Caco-2 (cell line): ENCODE measurements around the gene CHRM2. TPM values are rescaled to one million over a fixed set of nuclear protein-coding genes. Genes with fewer than 3 reads are reported as not detected.

Source experiments
- BruUV-seq: library from RNA; stranded (reverse); fragments of 400-500 nt; replicated peaks from 2 replicates; lab custom pipeline; 2021; lab: Mats Ljungman, UMichigan
- CTCF ChIA-PET: fragments of 300-600 bp; sonication (Branson Sonifier 250); formaldehyde crosslinking; loops from one replicate; lab custom pipeline; 2022; ENCODE audit warnings: antibody characterized with exemption; lab: Charles Lee
- POLR2A ChIA-PET: fragments of 300-600 bp; sonication (Branson Sonifier 250); formaldehyde crosslinking; loops from one replicate; lab custom pipeline; 2022; ENCODE audit warnings: antibody characterized with exemption; lab: Charles Lee
- DNase-seq, 2 experiments: peaks; one replicate each; pipeline versions ENCODE4 v3.0.0 to v3.0.0-alpha.2; 2020 to 2022
- H3K27me3 ChIP-seq: replicated peaks from 2 replicates; pipeline ENCODE4 v1.6.0; 2011; ENCODE audit warnings: low read length; ENCODE audit not compliant: control insufficient read depth, insufficient read depth
- H3K36me3 ChIP-seq: 2 replicates; pipeline ENCODE4 v1.5.1; 2011; ENCODE audit warnings: low read length; ENCODE audit not compliant: control insufficient read depth, insufficient read depth
- H3K4me1 ChIP-seq: fragments of 250-450 bp; sonication (Bioruptor Pico); 2 replicates; pipeline ENCODE4 v1.5.1; 2020; ENCODE audit warnings: mild to moderate bottlenecking
- H3K4me3 ChIP-seq: 2 replicates; pipeline ENCODE4 v1.5.1; 2011; ENCODE audit warnings: low read depth, mild to moderate bottlenecking, control low read depth, low read length
- H3K9me3 ChIP-seq: fragments of 250-450 bp; sonication (Bioruptor Pico); 2 replicates; pipeline ENCODE4 v1.5.1; 2020; ENCODE audit warnings: mild to moderate bottlenecking, moderate library complexity
- H3K27ac Mint-ChIP-seq: one replicate; pipeline ENCODE4 v1.8.0; 2022; ENCODE audit warnings: mixed read lengths; ENCODE audit not compliant: unreplicated experiment
- H3K27me3 Mint-ChIP-seq: one replicate; pipeline ENCODE4 v1.8.0; 2022; ENCODE audit warnings: mixed read lengths; ENCODE audit not compliant: insufficient read depth, unreplicated experiment
- H3K36me3 Mint-ChIP-seq: one replicate; pipeline ENCODE4 v1.8.0; 2022; ENCODE audit warnings: mild to moderate bottlenecking, mixed read lengths; ENCODE audit not compliant: insufficient read depth, unreplicated experiment
- H3K4me1 Mint-ChIP-seq: one replicate; pipeline ENCODE4 v1.8.0; 2022; ENCODE audit warnings: low read depth, mixed read lengths; ENCODE audit not compliant: unreplicated experiment
- H3K4me3 Mint-ChIP-seq: one replicate; pipeline ENCODE4 v1.8.0; 2022; ENCODE audit warnings: mild to moderate bottlenecking, moderate library complexity, mixed read lengths; ENCODE audit not compliant: unreplicated experiment
- H3K9me3 Mint-ChIP-seq: one replicate; pipeline ENCODE4 v1.8.0; 2022; ENCODE audit warnings: mixed read lengths; ENCODE audit not compliant: unreplicated experiment
- intact Hi-C: fragments of 100-400 bp; cut with micrococcal nuclease; formaldehyde crosslinking; loops from one replicate; pipeline ENCODE4 v1.10.0; 2022; ENCODE audit not compliant: unreplicated experiment
- total RNA-seq: library from RNA; stranded (reverse); gene quantifications from 2 replicates; pipeline ENCODE4 v1.2.3, GENCODE V29; 2022
- TF ChIP-seq, protein P1 (sequence below), 2 experiments: fragments of 200-600 bp in 1 of 2; IDR thresholded peaks; 1 replicate in 1 of 2; 2 replicates in 1 of 2; pipeline versions ENCODE4 v1.5.1 to v1.8.0; 2011 to 2022; ENCODE audit warnings: antibody characterized with exemption in 1 of 2, control low read depth in 1 of 2, inconsistent platforms in 1 of 2, low read depth in 1 of 2, low read length in 1 of 2, mild to moderate bottlenecking in 1 of 2, moderate library complexity in 1 of 2; ENCODE audit not compliant: insufficient read depth in 1 of 2, severe bottlenecking in 1 of 2, unreplicated experiment in 1 of 2

Gene CHRM2
- total RNA-seq, 1 experiment from 2014 or later: not detected

DNA sequence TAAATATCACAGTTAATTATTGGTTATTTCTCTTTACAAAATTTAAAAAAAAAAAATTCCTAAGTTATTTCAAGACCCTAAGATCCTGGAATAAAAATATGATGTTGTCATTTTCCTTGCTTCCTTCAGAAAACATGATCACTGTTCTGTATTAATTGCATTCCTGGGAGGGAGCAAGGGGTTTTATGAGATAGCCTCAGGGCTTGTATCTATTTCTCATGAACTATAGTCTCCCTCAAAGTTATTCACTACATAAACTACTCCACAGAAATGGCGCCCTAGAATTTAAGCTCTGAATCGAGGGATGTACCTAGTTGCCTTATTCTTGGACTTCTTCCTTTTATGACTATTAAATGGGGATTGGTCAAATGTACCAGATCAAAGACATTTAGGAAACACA is 170.3 kb downstream of the CHRM2 start:
- TF ChIP-seq, protein P1, sequence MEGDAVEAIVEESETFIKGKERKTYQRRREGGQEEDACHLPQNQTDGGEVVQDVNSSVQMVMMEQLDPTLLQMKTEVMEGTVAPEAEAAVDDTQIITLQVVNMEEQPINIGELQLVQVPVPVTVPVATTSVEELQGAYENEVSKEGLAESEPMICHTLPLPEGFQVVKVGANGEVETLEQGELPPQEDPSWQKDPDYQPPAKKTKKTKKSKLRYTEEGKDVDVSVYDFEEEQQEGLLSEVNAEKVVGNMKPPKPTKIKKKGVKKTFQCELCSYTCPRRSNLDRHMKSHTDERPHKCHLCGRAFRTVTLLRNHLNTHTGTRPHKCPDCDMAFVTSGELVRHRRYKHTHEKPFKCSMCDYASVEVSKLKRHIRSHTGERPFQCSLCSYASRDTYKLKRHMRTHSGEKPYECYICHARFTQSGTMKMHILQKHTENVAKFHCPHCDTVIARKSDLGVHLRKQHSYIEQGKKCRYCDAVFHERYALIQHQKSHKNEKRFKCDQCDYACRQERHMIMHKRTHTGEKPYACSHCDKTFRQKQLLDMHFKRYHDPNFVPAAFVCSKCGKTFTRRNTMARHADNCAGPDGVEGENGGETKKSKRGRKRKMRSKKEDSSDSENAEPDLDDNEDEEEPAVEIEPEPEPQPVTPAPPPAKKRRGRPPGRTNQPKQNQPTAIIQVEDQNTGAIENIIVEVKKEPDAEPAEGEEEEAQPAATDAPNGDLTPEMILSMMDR (IDR thresholded peaks at IDR 0.05; ENCODE audit: insufficient read depth in 1 of 2, low read depth in 1 of 2, low read length in 1 of 2, severe bottlenecking in 1 of 2, unreplicated experiment in 1 of 2): no peak
- H3K4me1 Mint-ChIP-seq: no peaks in the 10 kb centered on the region
- H3K27me3 Mint-ChIP-seq: no peaks in the 10 kb centered on the region
- H3K9me3 Mint-ChIP-seq: no peaks in the 10 kb centered on the region
- no peaks in the 10 kb centered on the region for H3K9me3 ChIP-seq
- H3K27me3 ChIP-seq: no peaks in the 10 kb centered on the region
- BruUV-seq: no TSS peak
- CTCF ChIA-PET: no interaction called here
- POLR2A ChIA-PET: no interaction called here
- H3K4me3 ChIP-seq: no peak overlapping the region
- no peaks in the 10 kb centered on the region for H3K36me3 Mint-ChIP-seq
- H3K27ac Mint-ChIP-seq: no peak overlapping the region
- intact Hi-C loops: no loop called here
- no peak overlapping the region for H3K4me3 Mint-ChIP-seq
- H3K4me1 ChIP-seq: no peaks in the 10 kb centered on the region
- no peak for DNase-seq
- no peaks in the 10 kb centered on the region for H3K36me3 ChIP-seq

DNA sequence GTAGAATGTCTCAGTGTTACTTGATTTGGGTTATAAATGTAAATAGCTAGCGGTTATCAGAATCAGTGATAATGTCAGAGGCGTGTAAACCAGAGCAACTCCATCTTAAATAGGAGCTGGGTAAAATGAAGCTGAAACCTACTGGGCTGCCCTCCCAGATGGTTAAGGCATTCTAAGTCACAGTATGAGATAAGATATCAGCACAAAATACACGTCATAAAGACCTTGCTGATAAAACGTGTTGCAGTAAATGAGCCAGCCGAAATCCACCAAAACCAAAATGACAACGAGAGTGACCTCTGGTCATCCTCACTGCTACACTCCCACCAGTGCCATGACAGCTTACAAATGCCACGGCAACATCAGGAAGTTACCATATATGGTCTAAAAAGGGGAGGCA is 172.3 kb downstream of the CHRM2 start:
- intact Hi-C loops: no loop called here
- Mint-ChIP-seq H3K4me3 (no peak overlapping the region), H3K9me3 (no peaks in the 10 kb centered on the region), H3K27me3 (no peaks in the 10 kb centered on the region), H3K4me1 (no peaks in the 10 kb centered on the region), H3K27ac (no peak overlapping the region), H3K36me3 (no peaks in the 10 kb centered on the region)
- Histone ChIP-seq H3K9me3 (no peaks in the 10 kb centered on the region), H3K4me1 (no peaks in the 10 kb centered on the region), H3K27me3 (no peaks in the 10 kb centered on the region), H3K36me3 (no peaks in the 10 kb centered on the region), H3K4me3 (no peak overlapping the region)
- POLR2A ChIA-PET: no interaction called here
- CTCF ChIA-PET: no interaction called here
- BruUV-seq: no TSS peak
- DNase-seq: no peak
- TF ChIP-seq, protein P1 (IDR thresholded peaks at IDR 0.05; ENCODE audit: insufficient read depth in 1 of 2, low read depth in 1 of 2, low read length in 1 of 2, severe bottlenecking in 1 of 2, unreplicated experiment in 1 of 2): no peak

- no peak for DNase-seq
- CTCF ChIA-PET: no interaction called here
- no peak overlapping the region for H3K4me3 Mint-ChIP-seq
- BruUV-seq: no TSS peak
- no peaks in the 10 kb centered on the region for H3K36me3 ChIP-seq
- TF ChIP-seq, protein P1 (IDR thresholded peaks at IDR 0.05; ENCODE audit: insufficient read depth in 1 of 2, low read depth in 1 of 2, low read length in 1 of 2, severe bottlenecking in 1 of 2, unreplicated experiment in 1 of 2): no peak
- H3K4me1 ChIP-seq: no peaks in the 10 kb centered on the region
- no peak overlapping the region for H3K27ac Mint-ChIP-seq
- no peaks in the 10 kb centered on the region for H3K36me3 Mint-ChIP-seq
- POLR2A ChIA-PET: no interaction called here
- H3K4me3 ChIP-seq: no peak overlapping the region
- H3K27me3 ChIP-seq: no peaks in the 10 kb centered on the region
- no peaks in the 10 kb centered on the region for H3K9me3 Mint-ChIP-seq
- H3K27me3 Mint-ChIP-seq: no peaks in the 10 kb centered on the region
- no peaks in the 10 kb centered on the region for H3K4me1 Mint-ChIP-seq
- H3K9me3 ChIP-seq: no peaks in the 10 kb centered on the region
- intact Hi-C loops: no loop called here
These were observed 177.1 kb downstream of the CHRM2 start for GRCh38 chr7:137045573-137045972.
